HG03039 (cell line): ENCODE data around the gene C5orf24.
"Not testable (repeated sequence)": the region's sequence is repeated elsewhere in the genome, so short reads cannot be mapped to it uniquely, and the experiment has no call there.

Experiments
- ATAC-seq: cut with Tn5 transposase; IDR thresholded peaks from one replicate; pipeline ENCODE4 v1.9.1; 2021; ENCODE audit warnings: mild to moderate bottlenecking, moderate library complexity; ENCODE audit not compliant: unreplicated experiment

C5orf24 gene

GRCh38 chr5:134856465-134856864 is 10.7 kb downstream of the C5orf24 start:
- ATAC-seq, result not testable (repeated sequence)

GRCh38 chr5:134857401-134857800 is 11.6 kb downstream of the C5orf24 start:
- no peak for ATAC-seq

GRCh38 chr5:134864707-134865106 is 18.9 kb downstream of the C5orf24 start:
- no peak for ATAC-seq

GRCh38 chr5:134873494-134873893 is 27.7 kb downstream of the C5orf24 start:
- ATAC-seq, result no peak

- ATAC-seq, result peak; percentile 72
Observed at GRCh38 chr5:134873987-134874830, 28.4 kb downstream of the C5orf24 start, which contains the start of gene TXNDC15. Gene TXNDC15, plus strand, starts transcription at chr5:134874371. Its CDS starts 57 bp downstream, at chr5:134874428.

GRCh38 chr5:134874831-134875655 is 29.3 kb downstream of the C5orf24 start:
- ATAC-seq, result peak; percentile 24

- ATAC-seq, result no peak
Observed at GRCh38 chr5:134877159-134877558, 31.4 kb downstream of the C5orf24 start.

GRCh38 chr5:134878403-134878802 is 32.6 kb downstream of the C5orf24 start:
- no peak for ATAC-seq

GRCh38 chr5:134879456-134879855 is 33.7 kb downstream of the C5orf24 start:
- ATAC-seq, result no peak

GRCh38 chr5:134880937-134881336 is 35.2 kb downstream of the C5orf24 start:
- ATAC-seq, result not testable (repeated sequence)

GRCh38 chr5:134881711-134882110 is 35.9 kb downstream of the C5orf24 start:
- not testable (repeated sequence) for ATAC-seq

GRCh38 chr5:134887593-134888159 is 41.9 kb downstream of the C5orf24 start:
- ATAC-seq, result no peak

- no peak for ATAC-seq
Observed at GRCh38 chr5:134889335-134889734, 43.6 kb downstream of the C5orf24 start.

GRCh38 chr5:134891473-134891872 is 45.7 kb downstream of the C5orf24 start:
- ATAC-seq, result no peak

- no peak for ATAC-seq
Observed at GRCh38 chr5:134892282-134892681, 46.5 kb downstream of the C5orf24 start.

GRCh38 chr5:134892926-134893325 is 47.2 kb downstream of the C5orf24 start:
- no peak for ATAC-seq

- ATAC-seq, result no peak
Observed at GRCh38 chr5:134893748-134894505, 48.2 kb downstream of the C5orf24 start.

- no peak for ATAC-seq
Observed at GRCh38 chr5:134902071-134902801, 56.5 kb downstream of the C5orf24 start.

GRCh38 chr5:134904610-134905245 is 59.0 kb downstream of the C5orf24 start, which contains the start of gene PCBD2:
Gene PCBD2, plus strand, starts transcription at chr5:134905131. Its CDS starts 9 bp downstream, at chr5:134905140.
- ATAC-seq, result peak; percentile 83
